Mammary microvascular endothelial cell (primary cell): ENCODE results near the gene LUC7L3. TPM values are rescaled to one million over a fixed set of nuclear protein-coding genes. Genes with fewer than 3 reads are reported as not detected.

Experiments used
- total RNA-seq: library from RNA; depleted of rRNA; stranded (reverse); fragments of >200 nt; gene quantifications from 2 replicates; pipeline ENCODE4 v1.2.3, GENCODE V29; 2015

Gene LUC7L3
- 19.7 and 31.1 TPM in 2 replicates for total RNA-seq

DNA sequence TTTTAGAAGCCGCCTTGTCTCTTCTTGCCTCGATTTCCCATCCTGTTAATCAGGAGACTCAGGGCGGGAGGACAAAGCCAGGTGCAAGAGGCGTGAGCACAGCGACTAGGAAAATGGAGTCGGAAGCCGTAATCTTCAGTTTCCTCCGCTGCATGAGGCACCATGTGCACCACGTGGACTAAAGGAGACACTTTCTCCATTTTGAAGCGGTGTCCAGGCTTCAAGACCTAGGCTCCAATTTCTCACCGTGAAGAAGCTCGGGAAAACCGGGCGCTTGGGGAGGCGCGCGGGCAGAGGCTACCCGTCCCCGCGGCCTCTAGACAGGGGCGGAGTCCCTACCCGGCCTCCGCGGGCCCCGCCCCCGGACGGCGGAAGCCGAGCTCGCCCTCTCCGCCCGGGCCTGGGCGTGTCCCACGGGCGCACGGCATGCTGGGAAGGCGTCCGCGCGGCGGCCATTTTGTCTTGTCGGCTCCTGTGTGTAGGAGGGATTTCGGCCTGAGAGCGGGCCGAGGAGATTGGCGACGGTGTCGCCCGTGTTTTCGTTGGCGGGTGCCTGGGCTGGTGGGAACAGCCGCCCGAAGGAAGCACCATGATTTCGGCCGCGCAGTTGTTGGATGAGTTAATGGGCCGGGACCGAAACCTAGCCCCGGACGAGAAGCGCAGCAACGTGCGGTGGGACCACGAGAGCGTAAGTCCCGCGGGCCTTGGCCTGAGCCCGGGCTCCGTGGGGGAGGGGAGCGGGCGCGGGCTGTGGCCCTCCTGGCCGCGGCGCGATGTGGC, at the start of gene LUC7L3:
Gene LUC7L3 (plus strand): TSS at position 460 of the 780 bp plus-strand sequence. CDS start 130 bp downstream, at position 590.

GRCh38 chr17:50707289-50708049, 11.9 kb upstream of the LUC7L3 start, which contains the start of gene ANKRD40:
Gene ANKRD40 (minus strand): TSS chr17:50707914. CDS start chr17:50707654, 260 bp downstream.

GRCh38 chr17:50767446-50767845, 48.0 kb downstream of the LUC7L3 start, which contains the start of gene ANKRD40CL:
Gene ANKRD40CL (minus strand): TSS chr17:50767518. CDS start chr17:50766913, 605 bp downstream.

Other genes with a start within 250 kb of the LUC7L3 start
- gene RSAD1, start 240.7 kb upstream of the LUC7L3 start, total RNA-seq, result 21.6 and 21.8 TPM in 2 replicates
- 0.67 and 2.3 TPM in 2 replicates for gene MYCBPAP, start 211.2 kb upstream of the LUC7L3 start, total RNA-seq
- gene EPN3, start 186.9 kb upstream of the LUC7L3 start, total RNA-seq, result 0.10 and 0.13 TPM in 2 replicates
- 63.4 and 103 TPM in 2 replicates for gene SPATA20, start 172.4 kb upstream of the LUC7L3 start, total RNA-seq
- gene CACNA1G, start 158.9 kb upstream of the LUC7L3 start, total RNA-seq, result not detected in 2 replicates
- gene ABCC3, start 84.7 kb upstream of the LUC7L3 start, total RNA-seq, result 0.64 and 1.2 TPM in 2 replicates
- 41.3 and 41.8 TPM in 2 replicates for gene ANKRD40, start 11.7 kb upstream of the LUC7L3 start, total RNA-seq
- not detected in 2 replicates for gene ANKRD40CL, start 47.9 kb downstream of the LUC7L3 start, total RNA-seq
- not detected in 2 replicates for gene WFIKKN2, start 116.0 kb downstream of the LUC7L3 start, total RNA-seq
- gene TOB1, start 146.8 kb downstream of the LUC7L3 start, total RNA-seq, result 2.8 and 4.3 TPM in 2 replicates